ENCODE data around the gene TMEM178B. TPM values are rescaled to one million over a fixed set of nuclear protein-coding genes. Genes with fewer than 3 reads are reported as not detected.

TMEM178B gene
- total RNA-seq, 3 donors from 2014 or later, result 0.23 to 0.90 (median 0.37) TPM

DNA sequence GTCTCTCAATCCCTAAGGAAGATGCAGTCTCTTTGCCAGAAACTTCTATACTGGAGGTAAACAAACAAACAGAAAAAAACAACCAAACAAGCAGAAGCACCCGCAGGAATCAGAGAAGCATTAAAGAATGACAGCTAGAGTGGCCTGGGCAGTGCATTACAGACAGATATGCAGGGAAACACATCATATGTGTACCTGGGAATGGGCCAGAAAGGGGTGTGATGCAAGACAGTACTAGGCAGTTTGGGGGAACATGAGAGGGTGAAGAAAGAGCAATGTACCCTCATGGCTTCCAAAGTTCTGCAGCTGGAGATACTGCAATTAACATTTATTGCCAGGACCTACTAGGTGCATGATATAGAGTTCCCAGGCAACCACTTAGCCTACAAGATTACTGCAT lies 177.3 kb downstream of the TMEM178B start:
- Mint-ChIP-seq H3K36me3 (ENCODE audit: insufficient read depth) (no peaks in the 10 kb centered on the region), H3K4me1 (ENCODE audit: low read depth) (no peaks in the 10 kb centered on the region), H3K27me3 (ENCODE audit: low read depth) (no peaks in the 10 kb centered on the region), H3K9me3 (no peaks in the 10 kb centered on the region), H3K4me3 (no peak overlapping the region)
- DNase-seq (no peak), ATAC-seq (no peak)

DNA sequence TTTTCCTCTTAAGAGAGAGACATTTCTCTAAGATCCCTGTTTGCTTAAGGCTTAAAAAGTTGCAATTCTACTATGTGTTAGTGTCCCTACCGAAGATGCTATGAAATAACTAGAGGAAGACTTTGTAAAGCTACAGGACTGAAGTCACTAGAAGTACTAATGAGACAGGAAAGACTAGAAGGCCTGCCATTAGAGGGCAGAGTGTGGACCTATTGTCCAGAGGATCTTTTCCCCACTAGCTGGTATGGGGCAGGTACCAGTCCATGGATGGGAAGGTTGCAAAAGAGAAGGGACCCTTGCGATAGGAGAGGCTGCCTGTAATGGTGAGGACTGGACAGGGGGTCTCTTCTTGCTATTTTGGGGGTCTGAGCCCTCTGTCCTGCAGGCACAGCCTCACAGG lies 178.1 kb downstream of the TMEM178B start:
- Mint-ChIP-seq H3K4me1 (ENCODE audit: low read depth) (no peaks in the 10 kb centered on the region), H3K9me3 (peaks cover 5% of the 10 kb centered on the region), H3K4me3 (no peak overlapping the region), H3K36me3 (ENCODE audit: insufficient read depth) (no peaks in the 10 kb centered on the region), H3K27me3 (ENCODE audit: low read depth) (no peaks in the 10 kb centered on the region)
- DNase-seq, result no peak
- ATAC-seq, result no peak

DNA sequence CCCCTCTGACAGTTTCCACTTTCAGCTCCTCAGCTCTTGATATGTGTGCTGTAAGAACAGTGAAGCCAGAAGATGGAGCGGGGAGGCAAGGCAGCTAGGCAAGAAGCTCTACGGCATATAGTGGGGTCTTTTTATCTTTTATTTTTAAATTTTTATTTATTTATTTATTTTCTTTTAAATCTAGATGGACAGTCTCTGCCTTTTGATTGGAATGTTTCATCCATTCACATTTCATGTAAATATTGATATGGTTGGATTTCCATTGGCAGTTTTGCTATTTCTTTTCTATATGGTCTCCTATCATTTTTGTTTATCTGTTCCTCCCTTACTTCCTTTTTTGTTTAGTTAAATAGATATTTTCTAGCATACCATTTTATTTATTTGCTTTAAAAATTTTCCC lies 183.7 kb downstream of the TMEM178B start:
- ATAC-seq, result no peak
- Mint-ChIP-seq H3K36me3 (ENCODE audit: insufficient read depth) (no peaks in the 10 kb centered on the region), H3K27me3 (ENCODE audit: low read depth) (no peaks in the 10 kb centered on the region), H3K4me3 (no peak overlapping the region), H3K9me3 (peaks cover 29% of the 10 kb centered on the region), H3K4me1 (ENCODE audit: low read depth) (no peaks in the 10 kb centered on the region)
- DNase-seq, result no peak

DNA sequence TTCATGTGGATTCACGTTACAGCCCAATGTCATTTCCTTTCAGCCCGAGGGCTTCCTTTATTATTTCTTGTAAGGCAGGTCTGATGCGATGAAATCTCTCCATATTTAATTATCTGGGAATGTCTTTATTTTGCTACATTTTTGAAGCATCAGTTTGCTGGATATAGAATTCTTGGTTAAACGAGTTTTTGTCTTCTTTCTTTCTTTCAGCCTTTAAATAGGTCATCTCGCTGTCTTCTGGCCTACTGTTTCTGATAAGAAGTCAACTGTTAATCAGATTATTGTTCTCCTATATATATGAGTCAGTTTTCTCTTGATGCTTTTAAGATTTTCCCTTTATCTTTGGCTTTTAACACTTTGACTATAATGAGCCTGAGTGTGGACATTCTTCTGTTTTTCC lies 184.7 kb downstream of the TMEM178B start:
- Mint-ChIP-seq H3K4me1 (ENCODE audit: low read depth) (no peaks in the 10 kb centered on the region), H3K36me3 (ENCODE audit: insufficient read depth) (no peaks in the 10 kb centered on the region), H3K27me3 (ENCODE audit: low read depth) (no peaks in the 10 kb centered on the region), H3K9me3 (peaks cover 29% of the 10 kb centered on the region), H3K4me3 (no peak overlapping the region)
- DNase-seq, result no peak
- no peak for ATAC-seq

DNA sequence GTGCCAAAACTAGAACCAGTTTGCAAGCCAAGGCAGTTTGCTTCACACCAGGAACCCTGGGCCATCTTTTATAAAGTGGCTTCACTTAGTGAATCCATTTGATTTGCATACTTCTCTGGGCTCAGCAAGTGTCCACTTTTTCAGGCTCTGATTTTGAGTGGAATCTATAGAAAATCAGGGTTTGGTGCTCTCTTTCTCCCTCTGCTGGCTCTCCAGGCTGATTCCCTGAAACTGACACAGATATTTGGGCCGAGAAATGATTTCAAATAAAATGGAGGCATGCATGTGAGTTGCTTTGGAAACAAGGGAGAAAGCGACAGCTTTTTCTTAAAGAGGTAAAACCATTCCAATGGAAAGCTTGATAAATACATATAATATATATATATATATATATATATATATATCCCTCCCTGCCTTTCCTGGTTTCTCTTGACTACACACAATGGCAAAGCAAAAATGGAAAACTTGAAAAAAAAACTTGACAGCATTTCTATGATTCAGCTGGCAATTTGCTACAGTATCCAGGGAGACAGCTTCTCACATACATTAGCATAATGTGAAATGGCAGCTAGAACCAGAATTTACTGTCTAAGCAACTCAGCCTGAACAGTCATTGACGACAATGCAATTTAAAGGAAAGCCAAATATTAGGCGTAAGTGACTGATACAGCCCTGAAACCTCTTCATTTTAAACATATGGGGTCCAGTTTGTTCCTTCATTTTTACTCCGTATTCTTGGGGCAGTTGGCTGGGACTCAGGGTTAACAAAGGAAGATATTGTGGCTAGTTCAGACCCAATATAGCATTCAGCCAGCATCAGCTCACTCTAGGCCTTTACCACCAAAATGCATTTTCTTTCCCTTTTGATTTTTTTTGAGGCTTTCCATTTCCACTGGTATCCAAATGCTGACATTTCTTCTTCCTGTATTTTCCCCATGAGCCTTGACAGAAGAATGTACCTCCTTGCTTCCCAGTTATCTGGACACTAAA lies 188.5 kb downstream of the TMEM178B start:
- Mint-ChIP-seq H3K9me3 (peaks cover 24% of the 10 kb centered on the region), H3K4me1 (ENCODE audit: low read depth) (no peaks in the 10 kb centered on the region), H3K27me3 (ENCODE audit: low read depth) (peaks cover 3% of the 10 kb centered on the region), H3K36me3 (ENCODE audit: insufficient read depth) (no peaks in the 10 kb centered on the region), H3K4me3 (no peak overlapping the region)
- ATAC-seq (no peak), DNase-seq (no peak)

DNA sequence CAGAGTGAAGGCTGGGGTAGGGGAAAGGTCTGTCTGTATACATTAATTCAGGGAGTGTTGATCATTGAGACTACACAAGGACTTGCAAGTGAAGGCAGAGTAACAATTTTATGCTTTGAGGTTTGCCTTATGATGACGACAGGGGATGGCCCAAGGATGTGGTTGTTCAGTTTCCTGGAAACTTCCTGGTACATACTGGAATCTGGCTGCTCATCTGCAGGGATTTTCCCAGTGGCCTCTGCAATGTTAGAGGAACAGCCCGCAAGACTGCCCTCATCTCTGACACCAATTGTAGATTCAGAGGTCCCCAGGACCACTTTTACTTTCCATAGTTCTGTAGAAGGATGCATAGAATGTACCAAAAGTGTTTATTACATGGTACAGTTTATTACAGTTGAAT lies 189.6 kb downstream of the TMEM178B start:
- no peaks in the 10 kb centered on the region for H3K4me1 Mint-ChIP-seq (ENCODE audit: low read depth)
- H3K4me3 Mint-ChIP-seq, result no peak overlapping the region
- DNase-seq (no peak), ATAC-seq (no peak)
- no peaks in the 10 kb centered on the region for H3K36me3 Mint-ChIP-seq (ENCODE audit: insufficient read depth)
- peaks cover 3% of the 10 kb centered on the region for H3K27me3 Mint-ChIP-seq (ENCODE audit: low read depth)
- peaks cover 15% of the 10 kb centered on the region for H3K9me3 Mint-ChIP-seq

DNA sequence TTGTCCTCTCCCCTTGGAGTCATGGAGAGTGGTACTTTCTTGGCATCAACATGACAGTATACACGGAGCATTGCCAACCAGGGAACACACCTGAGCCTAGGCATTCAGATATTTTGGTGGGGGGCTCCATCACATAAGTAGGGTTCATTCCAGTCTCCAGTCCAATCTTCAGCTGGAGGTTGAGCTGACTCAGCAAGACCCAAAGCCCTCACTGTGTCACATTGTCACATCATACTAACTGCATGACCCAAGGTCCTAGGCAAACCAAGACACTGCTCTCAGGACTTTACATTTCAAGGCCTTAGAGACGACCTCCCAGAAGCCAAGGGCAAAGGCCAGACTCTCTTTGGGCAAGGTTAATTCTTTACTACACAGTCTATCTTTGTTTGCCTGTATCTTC lies 190.1 kb downstream of the TMEM178B start:
- ATAC-seq, result no peak
- H3K4me1 Mint-ChIP-seq (ENCODE audit: low read depth), result no peaks in the 10 kb centered on the region
- H3K4me3 Mint-ChIP-seq, result no peak overlapping the region
- H3K36me3 Mint-ChIP-seq (ENCODE audit: insufficient read depth), result no peaks in the 10 kb centered on the region
- peaks cover 10% of the 10 kb centered on the region for H3K9me3 Mint-ChIP-seq
- H3K27me3 Mint-ChIP-seq (ENCODE audit: low read depth), result peaks cover 3% of the 10 kb centered on the region
- DNase-seq, result no peak

DNA sequence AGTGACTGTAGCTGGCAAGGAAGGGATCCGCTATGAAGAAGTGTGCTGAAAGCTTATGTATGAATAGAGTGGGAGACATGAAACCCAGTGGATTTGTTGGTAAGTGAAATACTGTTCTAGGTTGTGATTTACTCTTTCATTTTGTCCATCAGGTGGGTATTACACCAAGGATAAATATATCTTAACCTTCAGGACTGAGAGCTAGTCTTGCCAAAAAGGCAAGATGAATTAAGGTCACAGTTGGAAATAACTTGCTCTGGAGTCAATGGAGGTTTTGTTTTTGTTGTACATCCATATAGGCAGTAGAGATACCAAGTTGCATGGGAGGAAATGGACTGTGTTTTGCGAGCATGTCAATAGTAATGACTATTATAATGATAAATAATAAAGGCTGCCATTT lies 190.6 kb downstream of the TMEM178B start:
- Mint-ChIP-seq H3K4me1 (ENCODE audit: low read depth) (no peaks in the 10 kb centered on the region), H3K9me3 (peaks cover 7% of the 10 kb centered on the region), H3K4me3 (no peak overlapping the region), H3K27me3 (ENCODE audit: low read depth) (peaks cover 3% of the 10 kb centered on the region), H3K36me3 (ENCODE audit: insufficient read depth) (no peaks in the 10 kb centered on the region)
- no peak for ATAC-seq
- no peak for DNase-seq

DNA sequence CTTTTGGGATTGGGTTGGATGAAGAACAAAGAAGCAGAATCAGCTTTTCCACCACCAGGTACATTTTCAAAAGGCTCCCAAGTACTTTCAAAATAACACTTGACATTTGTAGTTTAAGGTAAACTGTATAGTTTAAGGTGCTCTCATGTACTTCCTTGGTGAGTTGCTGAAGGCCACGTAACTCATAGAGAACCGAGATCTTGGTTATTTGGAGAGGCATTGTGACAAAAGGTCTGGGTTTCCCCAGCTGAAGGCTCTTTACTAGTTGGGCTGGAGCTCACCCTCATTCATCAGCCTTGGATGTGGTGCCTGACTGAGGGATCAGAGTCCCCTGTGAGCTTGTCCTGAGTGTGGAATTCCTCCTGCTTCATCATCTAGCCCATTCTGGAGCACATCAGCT lies 191.8 kb downstream of the TMEM178B start:
- ATAC-seq, result no peak
- no peak overlapping the region for H3K4me3 Mint-ChIP-seq
- no peak for DNase-seq
- no peaks in the 10 kb centered on the region for H3K36me3 Mint-ChIP-seq (ENCODE audit: insufficient read depth)
- peaks cover 3% of the 10 kb centered on the region for H3K27me3 Mint-ChIP-seq (ENCODE audit: low read depth)
- no peaks in the 10 kb centered on the region for H3K9me3 Mint-ChIP-seq
- H3K4me1 Mint-ChIP-seq (ENCODE audit: low read depth), result no peaks in the 10 kb centered on the region

DNA sequence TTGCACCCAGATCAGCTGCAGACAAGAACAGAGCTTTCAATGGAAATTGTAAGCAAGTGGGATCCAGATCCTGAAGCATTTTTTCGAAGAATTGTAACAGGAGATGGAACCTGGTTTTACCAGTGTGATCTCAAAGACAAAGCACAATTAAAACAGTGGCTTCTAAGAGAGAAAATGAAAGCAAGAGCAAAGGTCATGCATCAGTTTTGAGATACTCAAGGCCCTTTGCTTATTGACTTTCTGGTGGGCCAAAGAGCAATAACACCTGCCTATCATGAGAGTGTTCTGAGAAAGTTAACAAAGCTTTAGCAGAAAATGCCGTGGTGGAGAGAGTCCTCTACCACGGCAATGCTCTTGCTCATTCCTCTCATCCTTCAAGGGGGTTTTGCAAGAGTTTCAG lies 194.8 kb downstream of the TMEM178B start:
- DNase-seq (no peak), ATAC-seq (no peak)
- Mint-ChIP-seq H3K36me3 (ENCODE audit: insufficient read depth) (no peaks in the 10 kb centered on the region), H3K4me3 (no peak overlapping the region), H3K9me3 (no peaks in the 10 kb centered on the region), H3K4me1 (ENCODE audit: low read depth) (no peaks in the 10 kb centered on the region), H3K27me3 (ENCODE audit: low read depth) (peaks cover 3% of the 10 kb centered on the region)

DNA sequence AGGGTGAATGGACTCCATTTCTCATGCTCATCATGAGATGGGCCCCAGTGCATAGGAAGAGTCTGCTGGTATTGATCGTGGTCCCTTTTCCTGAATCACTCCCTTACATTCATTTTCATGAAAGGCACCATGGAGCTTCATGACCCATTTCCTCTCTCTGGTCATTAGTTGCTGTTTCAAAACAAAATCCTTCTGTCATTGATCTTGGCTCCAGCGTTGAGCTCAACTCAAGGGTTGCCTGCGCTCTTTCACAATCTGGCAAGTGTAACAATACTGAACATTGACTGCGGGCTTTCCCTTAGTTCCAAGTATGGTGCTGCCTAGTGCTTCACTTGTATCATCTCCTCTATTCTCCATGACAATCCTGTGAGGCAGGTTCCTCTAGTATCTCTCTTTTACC lies 197.6 kb downstream of the TMEM178B start:
- no peak for ATAC-seq
- Mint-ChIP-seq H3K4me1 (ENCODE audit: low read depth) (no peaks in the 10 kb centered on the region), H3K36me3 (ENCODE audit: insufficient read depth) (no peaks in the 10 kb centered on the region), H3K27me3 (ENCODE audit: low read depth) (no peaks in the 10 kb centered on the region), H3K9me3 (no peaks in the 10 kb centered on the region), H3K4me3 (no peak overlapping the region)
- DNase-seq, result no peak

DNA sequence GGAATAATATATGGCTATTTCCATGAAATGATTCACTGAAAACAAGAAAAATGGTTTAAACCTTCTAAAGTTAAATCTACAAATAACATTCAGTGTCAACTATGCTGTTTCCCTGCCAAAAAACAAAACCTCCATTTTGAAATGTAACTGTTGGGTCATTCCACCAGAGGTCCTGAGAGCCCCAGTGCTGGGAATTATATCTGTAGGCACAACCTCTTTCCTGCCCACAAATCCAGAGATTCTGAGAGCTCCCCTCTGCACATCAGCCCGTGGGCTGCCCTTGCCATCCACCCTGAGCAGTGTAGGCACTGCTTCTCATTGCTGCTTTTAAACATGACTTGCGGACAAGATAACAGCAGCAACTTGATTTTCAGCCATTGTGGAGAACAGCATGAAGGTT lies 198.6 kb downstream of the TMEM178B start:
- ATAC-seq (no peak), DNase-seq (no peak)
- Mint-ChIP-seq H3K4me1 (ENCODE audit: low read depth) (no peaks in the 10 kb centered on the region), H3K36me3 (ENCODE audit: insufficient read depth) (no peaks in the 10 kb centered on the region), H3K9me3 (no peaks in the 10 kb centered on the region), H3K27me3 (ENCODE audit: low read depth) (no peaks in the 10 kb centered on the region), H3K4me3 (no peak overlapping the region)

DNA sequence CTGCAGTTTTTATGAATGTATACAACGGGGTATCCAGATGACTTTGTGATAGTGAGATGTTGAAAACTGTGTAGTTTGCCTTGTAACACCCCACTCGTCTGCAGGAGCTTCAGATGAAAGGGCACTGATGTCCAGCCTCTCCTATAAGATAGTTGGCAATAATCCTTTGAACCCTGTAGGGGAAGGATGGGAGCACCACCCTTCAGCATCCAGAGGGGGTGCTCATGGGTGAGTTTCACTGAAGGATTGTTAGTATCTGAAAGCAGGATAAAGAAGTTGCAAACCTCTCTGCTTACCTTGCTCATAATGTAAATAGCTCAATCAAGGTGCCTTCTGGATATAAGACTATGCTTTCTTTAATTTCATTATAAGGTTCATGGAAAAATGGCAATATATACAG lies 201.5 kb downstream of the TMEM178B start:
- no peak for DNase-seq
- H3K36me3 Mint-ChIP-seq (ENCODE audit: insufficient read depth), result no peaks in the 10 kb centered on the region
- no peak overlapping the region for H3K4me3 Mint-ChIP-seq
- no peaks in the 10 kb centered on the region for H3K9me3 Mint-ChIP-seq
- no peaks in the 10 kb centered on the region for H3K4me1 Mint-ChIP-seq (ENCODE audit: low read depth)
- H3K27me3 Mint-ChIP-seq (ENCODE audit: low read depth), result no peaks in the 10 kb centered on the region
- no peak for ATAC-seq

DNA sequence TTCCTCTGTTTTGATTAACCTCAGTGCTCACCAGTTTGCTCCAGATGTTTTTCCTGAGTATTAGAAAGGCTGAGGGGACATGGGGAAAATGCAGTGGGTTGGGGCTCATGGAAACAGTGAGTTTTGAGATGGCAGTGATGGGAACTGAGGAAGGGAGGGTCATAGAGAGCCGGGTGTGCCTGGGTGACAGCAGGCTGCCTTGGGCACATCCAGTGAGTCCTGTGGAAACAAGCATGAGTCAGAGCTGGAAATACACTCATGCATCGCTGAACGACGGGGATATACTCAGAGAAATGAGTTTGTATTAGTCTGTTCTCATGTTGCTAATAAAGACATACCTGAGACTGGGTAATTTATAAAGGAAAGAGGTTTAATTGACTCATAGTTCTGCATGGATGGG lies 202.2 kb downstream of the TMEM178B start:
- H3K4me3 Mint-ChIP-seq, result no peak overlapping the region
- H3K4me1 Mint-ChIP-seq (ENCODE audit: low read depth), result no peaks in the 10 kb centered on the region
- no peak for ATAC-seq
- no peaks in the 10 kb centered on the region for H3K36me3 Mint-ChIP-seq (ENCODE audit: insufficient read depth)
- no peak for DNase-seq
- no peaks in the 10 kb centered on the region for H3K9me3 Mint-ChIP-seq
- H3K27me3 Mint-ChIP-seq (ENCODE audit: low read depth), result no peaks in the 10 kb centered on the region

DNA sequence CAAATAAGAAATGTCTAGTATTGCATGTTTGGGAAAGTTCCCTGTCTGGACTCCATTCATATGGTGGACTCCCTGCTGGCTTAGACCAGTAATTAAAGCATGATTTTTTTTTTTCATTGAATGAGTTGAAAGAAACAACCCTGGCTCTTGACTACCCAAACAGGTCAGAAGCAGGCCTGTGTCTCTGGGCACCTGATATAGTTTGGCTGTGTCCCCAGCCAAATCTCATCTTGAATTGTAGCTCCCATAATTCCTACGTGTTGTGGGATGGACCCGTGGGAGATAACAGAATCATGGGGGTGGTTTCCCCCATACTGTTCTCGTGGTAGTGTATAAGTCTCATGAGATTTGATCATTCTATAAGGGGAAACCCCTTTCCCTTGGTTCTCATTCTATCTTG lies 206.2 kb downstream of the TMEM178B start:
- H3K4me1 Mint-ChIP-seq (ENCODE audit: low read depth), result peaks cover 10% of the 10 kb centered on the region
- no peak for ATAC-seq
- H3K36me3 Mint-ChIP-seq (ENCODE audit: insufficient read depth), result no peaks in the 10 kb centered on the region

More for the DNA sequence above, 206.2 kb downstream of the TMEM178B start:
- Mint-ChIP-seq H3K27me3 (ENCODE audit: low read depth) (no peaks in the 10 kb centered on the region), H3K9me3 (no peaks in the 10 kb centered on the region), H3K4me3 (no peak overlapping the region)
- DNase-seq, result no peak

Data from activated T-cell treated with anti-CD3 and anti-CD28 coated beads, Interleukin-2, amount 50 U/mL, for 4 hours (primary cell).